Occipital lobe (tissue), 2 donors: ENCODE data around the gene EMP1. TPM values are rescaled to one million over a fixed set of nuclear protein-coding genes. Genes with fewer than 3 reads are reported as not detected.
"Not testable (repeated sequence)": the region's sequence is repeated elsewhere in the genome, so short reads cannot be mapped to it uniquely, and the experiment has no call there.

ENCODE experiments used
- DNase-seq: peaks from one replicate; lab custom pipeline; 2025; lab: John Stamatoyannopoulos, UW
- total RNA-seq: library from RNA; depleted of rRNA; stranded (reverse); fragments of >200 nt; gene quantifications from one replicate; pipeline ENCODE4 v1.2.3, GENCODE V29; 2014

The EMP1 gene
- total RNA-seq, 1 donor from 2014 or later: 6.6 TPM

DNA sequence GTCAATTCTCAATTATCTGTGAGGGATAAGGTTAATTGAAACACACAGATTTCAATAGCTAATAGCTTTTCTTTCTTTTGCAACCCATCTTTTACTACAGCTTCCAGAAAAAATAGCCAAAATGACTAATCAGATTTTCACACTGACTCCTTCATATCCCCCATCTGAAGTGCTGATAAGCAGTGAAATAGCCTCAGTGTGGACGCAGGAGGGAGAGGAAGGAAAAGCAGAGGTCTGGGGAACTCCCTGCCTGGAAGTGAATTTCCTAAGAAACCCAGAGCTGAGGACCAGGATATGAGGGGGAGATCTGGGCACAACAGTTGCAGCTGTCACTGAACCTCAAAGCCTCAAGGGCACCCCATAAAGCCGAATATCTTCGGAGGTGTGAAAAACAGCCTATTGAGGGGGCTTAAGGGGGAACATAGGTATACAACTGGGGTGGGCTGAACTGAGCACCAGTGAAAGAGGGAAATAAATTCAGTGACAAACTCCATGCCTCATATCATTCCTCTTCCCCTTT is 60.9 kb downstream of the EMP1 start:
- no peak for DNase-seq

DNA sequence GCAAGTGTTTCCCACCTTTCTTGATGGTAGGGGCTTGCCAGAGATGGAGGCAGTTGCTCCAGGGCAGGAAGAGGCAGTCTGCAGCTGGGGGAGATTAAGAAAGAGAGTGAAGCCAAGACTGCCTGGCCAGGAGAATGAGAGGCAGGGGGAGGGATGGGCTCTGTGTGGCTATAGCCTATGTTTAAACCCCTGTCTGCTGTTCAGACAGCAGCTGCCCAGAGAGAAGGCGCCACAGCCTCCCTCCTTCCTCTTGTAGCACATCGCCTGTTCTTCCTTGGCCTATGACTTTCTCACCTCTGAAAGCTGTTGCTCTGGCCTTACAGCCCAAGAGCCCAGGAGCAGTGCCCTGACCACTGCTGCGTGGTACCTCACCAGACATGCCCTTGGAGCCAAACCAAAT is 61.7 kb downstream of the EMP1 start:
- no peak for DNase-seq

DNA sequence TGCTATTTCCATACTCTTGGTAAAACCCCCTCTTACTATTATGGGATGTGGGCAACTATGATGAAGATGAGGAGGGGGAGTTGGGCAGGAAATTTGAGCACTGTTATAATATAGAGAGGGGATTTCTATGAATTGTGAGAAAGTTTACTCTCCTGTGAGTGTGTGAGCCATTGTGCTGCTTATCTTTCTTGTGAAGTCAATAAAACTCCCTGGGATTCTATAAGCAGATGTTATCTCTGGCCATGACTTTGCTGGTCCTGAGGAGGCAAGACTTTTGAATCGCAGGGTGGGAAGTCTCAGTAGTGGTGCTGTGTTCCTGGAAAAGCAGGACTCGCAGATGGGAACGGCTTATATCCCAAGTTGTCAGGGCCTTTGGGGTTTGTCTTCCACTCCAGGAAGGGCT is 62.2 kb downstream of the EMP1 start:
- no peak for DNase-seq

DNA sequence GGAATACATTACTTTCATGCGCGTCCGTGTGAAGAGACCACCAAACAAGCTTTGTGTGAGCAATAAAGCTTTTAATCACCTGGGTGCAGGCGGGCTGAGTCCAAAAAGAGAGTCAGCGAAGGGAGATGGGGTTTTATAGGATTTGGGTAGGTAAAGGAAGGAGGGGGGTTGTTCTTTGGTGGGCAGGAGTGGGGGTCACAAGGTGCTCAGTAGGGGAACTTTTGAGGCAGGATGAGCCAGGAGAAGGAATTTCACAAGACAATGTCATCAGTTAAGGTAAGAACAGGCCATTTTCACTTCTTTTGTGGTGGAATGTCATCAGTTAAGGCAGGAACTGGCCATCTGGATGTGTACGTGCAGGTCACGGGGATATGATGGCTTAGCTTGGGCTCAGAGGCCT is 63.1 kb downstream of the EMP1 start:
- not testable (repeated sequence) for DNase-seq

DNA sequence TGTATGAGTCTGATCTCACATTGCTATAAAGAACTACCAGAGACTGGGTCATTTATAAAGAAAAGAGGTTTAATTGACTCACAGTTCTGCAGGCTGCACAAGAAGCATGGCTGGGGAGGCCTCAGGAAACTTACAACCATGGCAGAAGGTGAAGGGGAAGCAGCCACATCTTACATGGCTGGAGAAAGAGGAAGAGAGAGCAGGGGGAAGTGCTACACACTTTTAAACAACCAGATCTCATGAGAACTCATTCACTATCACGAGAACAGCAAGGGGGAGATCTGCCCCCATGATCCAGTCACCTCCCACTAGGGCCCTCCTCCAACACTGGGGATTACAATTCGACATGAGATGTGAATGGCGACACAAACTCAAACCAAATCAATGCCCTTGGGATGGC is 71.3 kb downstream of the EMP1 start:
- DNase-seq: not testable (repeated sequence)

DNA sequence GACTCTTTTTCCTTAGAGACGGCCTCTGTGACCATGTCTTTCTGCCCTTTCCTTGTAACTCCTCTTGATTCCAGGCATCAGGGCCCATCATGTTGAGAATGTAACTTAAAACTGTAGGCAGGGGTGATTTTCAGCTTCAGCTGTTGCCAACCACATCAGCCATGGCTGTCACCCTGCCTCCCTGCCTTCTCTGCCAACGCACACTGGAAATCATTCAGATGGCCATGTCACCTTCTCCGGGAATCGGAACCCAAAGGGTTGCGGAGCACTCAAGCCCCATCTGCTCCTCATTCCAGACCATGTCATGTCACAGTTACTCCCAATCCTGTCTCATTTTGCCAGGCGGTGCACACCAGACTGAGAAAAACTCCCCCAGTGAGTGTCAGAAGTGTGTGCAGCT is 72.1 kb downstream of the EMP1 start:
- no peak for DNase-seq

Other genes with a start within 250 kb of the EMP1 start
- not detected for gene GPRC5D, start 244.6 kb upstream of the EMP1 start, total RNA-seq
- 2.2 TPM for gene HEBP1, start 196.5 kb upstream of the EMP1 start, total RNA-seq
- gene FAM234B, start 152.3 kb upstream of the EMP1 start, total RNA-seq: 52.7 TPM
- gene GSG1, start 93.1 kb upstream of the EMP1 start, total RNA-seq: not detected